Stimulated activated CD4-positive, alpha-beta T cell treated with anti-CD3 and anti-CD28 coated beads, Interleukin-12 subunit alpha, Interleukin-12 subunit beta, amount 100 ng/mL, for 48 hours (primary cell): Measurements from ENCODE around the gene ENDOU.

Source experiments
- DNase-seq, 3 donors: peaks; one replicate each; pipeline ENCODE4 v3.0.0-alpha.2; 2020; ENCODE audit warnings: low read depth in 2 of 3, low spot score in 1 of 3

ENDOU gene

DNA sequence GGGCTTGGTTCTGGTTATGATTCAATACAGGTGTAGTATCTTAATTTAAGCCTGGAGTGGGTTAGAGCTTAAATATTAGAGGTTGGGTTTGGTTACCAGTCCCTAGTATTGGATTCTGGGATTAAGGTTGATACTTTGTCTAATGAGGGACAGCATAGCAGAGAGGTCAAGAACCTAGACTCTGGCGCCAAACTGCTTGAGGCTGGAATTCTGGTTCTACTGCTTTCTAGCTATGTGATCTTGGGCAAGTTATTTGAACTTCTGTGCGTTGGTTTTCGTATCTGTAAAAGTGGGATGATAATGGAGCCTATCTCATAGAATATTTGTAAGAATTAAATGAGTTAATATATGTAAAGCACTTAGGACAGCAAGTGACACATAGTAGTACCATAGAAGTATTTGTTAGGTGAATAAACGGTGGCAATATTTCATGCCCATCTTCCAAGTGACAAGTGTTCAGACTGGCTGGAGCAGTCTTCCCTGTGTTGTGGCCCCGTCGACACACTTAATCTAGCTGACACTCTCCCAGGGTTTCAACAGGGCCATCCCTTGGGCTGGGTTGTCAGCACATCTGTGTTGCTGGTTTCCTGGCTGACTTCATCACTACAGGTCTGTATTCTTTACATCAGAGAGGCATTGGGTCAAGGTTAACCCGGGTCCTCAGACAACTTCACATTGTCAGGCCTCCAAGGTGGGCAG lies 3.0 kb downstream of the ENDOU start:
- DNase-seq = no peak

DNA sequence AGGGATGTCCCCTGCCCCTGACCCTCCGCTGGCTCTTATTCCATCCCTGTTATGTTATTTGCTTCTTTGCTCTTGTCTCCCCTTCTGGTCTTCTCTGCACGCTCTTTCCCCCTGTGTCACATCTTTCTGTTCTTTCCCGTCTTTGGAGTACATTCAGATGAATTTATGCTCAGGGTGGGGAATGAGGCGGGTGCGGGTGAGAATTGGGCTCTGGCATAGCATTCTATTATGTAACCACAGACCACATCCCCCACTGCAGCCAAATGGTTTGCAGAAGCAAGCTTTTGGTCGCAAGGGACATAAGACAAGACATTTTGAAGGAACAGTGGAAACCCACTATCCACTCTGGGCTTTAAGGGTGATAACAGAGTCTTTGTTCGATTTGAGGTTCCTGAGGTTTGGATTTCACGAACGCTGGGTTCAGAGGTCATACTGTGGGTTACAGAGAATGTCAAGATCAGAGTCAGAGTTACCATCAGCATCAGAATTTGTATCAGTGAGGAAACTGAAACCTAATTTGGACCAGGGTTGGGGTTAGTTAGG lies 3.8 kb downstream of the ENDOU start:
- DNase-seq = no peak

DNA sequence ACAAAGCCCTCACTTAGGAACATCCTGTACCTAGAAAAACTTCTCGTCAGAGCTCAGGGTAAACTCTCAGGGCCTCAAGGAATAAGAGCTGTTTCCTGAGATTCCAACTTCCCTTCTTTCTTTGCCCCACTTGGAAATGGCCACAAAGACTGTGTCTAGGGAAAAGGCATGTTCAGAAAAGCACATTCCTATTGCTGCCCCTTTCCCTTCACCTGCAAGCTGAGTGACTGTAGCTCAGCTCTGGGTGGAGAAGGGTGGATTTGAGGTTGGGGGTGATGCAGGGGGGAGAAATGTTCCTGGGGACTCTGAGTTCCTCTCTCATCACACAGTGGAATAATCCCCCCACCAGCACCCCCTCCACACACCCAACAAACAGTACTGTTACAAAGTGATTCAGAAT lies 6.8 kb downstream of the ENDOU start:
- no peak for DNase-seq

DNA sequence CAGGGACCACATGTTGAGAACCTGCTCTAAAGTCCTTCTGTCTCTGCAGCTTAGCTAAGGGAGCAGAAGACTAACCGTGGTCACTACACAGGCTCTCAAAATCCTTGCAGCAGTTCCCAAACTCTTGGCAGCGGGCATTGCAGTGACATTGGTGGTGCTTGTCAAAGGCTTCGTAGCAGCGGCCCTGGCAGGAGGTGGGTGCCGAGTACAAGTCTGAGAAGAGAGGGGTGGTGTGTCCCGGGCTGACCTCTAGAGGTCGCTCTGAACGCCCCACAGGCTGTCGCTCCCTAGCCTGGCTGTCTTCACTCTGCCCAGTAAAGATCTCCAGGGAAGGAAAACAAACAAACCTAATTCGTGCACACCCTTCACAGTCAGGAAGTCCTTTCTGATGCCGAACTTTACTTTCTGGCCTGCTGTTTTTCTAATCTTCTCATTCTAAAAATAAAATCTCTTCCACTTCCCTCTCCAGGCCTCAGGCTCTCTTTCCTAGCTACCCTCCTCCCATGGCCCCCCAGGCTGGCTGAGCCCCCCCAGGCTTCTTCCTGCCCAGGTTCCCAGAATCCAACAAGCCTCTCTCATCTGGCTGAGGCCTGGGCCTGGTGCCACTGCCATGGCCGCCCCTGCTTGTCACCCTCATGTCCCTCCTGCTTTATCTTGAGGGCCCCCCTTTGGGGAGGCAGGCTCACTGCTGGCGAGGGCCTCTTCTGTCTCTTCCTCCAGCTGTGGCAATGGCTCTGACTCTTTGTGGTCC lies 7.7 kb downstream of the ENDOU start:
- peak; percentile 19 to 46 (median 45) for DNase-seq

DNA sequence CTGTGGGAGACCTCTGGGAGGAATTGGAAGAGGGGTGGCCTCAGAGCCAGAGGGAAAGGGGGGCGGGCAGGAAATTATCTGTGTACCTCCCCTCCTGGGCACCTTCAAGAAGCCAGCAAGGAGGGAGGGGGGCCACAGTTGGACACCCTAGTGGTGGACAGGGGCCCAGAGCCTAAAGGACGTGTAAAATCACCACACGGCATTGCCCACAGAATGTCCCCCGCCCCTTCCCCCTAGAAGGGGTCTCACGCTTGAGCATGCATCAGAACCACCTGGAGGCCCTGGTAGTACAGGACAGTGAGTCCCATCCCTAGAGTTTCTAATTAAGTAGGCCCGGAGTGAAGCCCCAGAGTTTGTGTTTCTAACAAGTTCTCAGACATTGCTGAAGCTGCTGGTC lies 8.2 kb downstream of the ENDOU start:
- DNase-seq = no peak

DNA sequence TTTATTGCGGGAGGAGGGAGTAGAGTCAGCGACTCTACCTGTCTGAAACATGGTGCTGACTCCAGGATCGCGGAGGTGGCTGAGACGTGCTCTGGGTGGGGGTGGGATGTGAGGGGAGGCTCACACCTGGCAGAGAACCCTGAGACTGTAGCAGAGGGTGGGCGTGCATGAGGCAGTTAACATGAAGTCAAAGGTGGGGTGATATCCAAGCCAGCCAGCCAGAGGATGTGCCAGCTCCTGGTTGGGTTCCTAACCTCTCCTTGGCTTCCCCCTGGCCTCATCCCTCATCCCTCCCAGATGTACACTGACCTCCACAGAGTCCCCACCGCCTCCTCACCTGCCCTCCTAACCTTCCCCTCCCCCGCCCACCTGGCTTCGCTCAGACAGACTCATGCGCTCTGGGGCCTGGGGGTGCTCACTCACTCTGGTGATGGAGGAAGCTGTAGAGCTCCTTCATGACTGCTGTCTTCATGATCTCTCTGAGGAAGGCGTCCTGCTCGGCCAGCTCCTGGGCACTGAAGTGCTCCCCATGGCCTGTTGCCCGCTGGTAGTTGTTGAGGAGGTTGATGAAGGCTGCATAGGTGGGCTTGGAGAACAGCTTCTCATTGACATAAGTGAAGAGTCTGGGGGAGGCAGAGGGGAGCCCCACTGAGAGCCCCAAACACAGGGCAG lies 9.3 kb downstream of the ENDOU start:
- no peak for DNase-seq

DNA sequence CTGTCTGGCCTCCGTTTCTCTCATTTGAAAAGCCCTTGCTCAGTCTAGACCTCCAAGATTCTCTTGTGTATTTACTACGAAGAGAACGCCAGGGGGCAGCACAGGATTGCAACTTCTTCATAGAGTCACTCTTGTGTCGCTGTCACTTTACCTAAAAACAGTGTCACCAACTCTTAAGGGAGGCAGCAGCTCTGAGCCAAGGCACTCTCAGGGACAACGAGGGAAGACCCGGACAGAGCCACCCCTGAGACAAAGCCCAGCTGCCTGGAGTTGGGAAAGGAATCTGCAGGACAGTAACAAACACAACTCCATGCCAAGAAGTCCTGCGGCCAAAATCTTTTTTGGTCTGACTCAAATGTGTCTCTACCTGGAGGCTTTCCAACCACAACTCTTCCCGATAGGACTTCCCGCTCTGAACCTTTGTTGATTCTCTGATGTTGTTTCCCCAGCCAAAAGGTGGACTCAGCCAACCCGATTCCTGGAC lies 9.9 kb downstream of the ENDOU start:
- peak; percentile 62 to 72 (median 69) for DNase-seq

DNA sequence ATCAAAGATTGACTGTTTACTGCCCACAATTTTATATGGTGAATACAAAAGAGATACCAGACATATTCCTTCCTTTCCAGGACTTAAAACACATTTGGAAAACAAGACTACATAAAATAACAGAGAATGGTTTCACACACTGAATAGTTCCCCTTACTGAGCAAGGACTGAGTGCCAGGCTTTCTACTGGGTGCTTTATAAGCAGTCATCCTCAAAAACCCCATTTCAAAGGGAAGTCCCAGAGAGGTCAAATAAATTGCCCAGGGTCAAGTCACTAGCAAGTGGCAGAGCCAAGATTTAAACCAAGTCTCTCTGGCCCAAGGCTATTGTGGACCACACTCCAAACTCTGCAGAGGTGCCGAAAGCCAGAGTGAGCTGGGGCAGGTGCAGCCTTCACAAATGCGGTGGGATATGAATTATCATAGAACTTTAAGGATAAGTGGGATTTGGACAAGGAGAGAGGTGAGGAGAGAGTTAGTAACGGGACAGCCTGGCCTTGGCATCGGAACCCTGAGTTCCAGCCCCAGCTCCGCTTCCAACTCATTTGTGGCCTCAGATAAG lies 10.4 kb downstream of the ENDOU start:
- DNase-seq = no peak

DNA sequence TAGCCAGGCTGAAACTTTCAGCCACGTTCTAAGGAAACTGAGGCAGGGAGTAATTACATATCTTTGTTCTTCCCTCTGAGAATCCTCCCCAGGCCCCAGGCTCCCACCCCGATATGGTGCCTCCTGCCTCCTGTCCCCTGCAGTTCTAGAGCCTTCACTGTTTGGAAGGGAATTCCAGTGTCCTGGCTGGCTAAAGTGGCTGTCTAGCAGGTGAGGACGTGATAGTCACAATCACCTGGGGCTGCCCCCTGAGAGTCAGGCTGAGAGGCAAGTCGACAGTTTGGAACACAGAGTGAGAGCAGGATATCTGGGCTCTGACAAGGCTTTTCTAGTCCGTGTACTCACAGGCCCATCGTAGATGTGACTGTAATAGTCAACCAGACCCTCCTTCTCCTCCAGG lies 13.1 kb downstream of the ENDOU start:
- DNase-seq = no peak

DNA sequence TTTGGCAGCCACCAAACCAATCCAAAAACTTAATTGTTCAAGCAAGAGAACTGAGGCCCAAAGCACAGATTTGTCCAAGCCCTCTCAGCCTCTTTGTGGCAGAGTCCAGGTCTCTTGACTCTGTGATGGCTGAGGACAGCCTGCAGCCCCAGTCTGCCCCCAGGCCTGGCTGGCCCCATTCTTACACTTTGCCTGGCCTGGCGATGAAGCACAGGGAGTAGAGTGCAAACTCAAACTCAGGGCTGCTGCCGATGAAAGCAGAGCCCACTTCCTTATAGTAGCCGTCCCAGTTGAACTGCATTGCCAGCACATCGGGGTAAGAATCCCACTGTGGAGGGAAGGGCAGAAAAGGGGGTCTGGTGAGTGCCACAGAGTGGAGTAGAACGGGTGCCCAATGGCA lies 13.8 kb downstream of the ENDOU start:
- DNase-seq = no peak

DNA sequence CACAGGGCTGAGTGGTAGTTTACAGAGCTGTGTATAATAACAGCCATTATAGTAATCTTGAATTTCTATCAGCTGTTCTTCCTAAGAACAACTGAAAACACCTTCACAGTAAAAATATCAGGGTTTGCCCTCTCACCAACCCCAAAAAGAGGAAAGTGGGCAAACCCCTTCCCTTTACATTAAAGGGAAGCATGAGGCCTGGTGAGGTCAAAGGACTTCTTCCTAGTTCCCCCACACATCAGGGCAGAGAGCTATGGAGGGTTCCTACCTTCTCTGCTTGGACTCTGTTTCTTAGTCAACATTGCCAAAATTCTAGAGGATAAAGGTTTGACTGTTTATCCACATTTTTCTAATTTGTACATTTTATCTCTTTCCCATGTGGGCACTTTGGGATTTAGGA lies 15.0 kb downstream of the ENDOU start:
- DNase-seq = no peak

DNA sequence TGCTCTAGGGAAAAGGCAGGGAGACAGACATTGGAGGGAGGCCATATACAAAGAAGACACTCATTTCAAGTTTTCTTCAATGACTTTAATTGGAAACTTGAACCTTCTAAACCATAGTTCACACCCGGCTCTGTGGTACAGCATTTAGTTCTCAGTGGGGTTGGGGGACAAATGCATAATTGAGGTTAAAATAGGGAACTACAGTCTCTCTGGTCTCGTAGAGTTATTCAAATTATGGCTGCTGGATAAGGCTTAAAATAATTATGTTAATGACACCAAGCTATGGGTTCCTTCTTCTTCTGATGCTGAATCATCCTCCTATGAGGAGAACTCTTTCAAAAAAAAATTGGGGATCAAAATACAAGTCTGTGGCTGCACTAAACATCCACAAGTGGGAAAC lies 15.6 kb downstream of the ENDOU start:
- no peak for DNase-seq

DNA sequence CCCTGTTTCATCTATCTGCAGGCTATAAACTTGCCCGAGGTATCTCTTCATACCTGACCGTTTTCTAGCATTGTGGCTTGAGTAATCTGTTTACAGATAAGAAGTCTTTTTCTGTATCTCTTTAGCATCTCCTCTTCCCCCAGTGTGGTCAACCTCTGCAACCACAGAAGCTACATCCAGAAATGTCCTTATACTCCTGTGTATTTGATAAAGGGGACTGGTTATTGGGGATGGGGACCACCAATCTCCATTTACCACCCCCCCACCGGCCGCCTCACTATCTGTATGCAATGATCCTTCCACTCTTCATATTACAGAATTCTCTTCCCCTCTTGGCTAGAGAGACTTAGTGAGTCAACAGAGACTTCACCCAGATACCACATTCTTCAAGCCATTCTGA lies 16.1 kb downstream of the ENDOU start:
- DNase-seq = no peak

DNA sequence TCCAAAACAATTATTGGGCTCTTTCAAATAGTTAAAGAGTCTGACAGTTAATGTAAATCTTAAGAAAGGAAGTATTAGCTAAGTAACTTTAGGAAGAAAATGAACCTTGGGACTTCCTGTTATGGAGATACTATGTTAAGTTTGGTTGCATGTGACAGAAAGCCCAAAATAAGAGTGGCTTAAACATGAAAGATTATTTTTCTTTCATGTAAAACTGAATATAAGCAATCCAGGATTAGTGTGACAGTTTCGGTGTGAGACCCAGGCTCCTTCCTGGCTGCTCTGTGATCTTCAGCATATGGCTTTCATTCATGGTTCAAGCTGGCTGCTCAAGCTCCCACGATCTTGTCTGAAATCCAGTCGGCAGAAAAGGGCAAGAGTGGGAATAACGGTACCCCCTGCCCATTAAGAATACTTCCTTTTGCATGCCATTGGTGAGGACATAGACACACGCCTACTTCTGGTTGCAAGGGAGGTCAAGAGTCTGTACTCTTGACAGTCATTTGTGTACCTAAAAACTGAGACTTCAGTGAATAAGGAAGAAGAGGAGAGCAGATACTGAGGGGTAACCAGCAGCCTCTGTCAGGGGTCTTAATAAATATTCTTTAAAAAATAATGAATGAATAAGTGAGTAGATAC lies 17.3 kb downstream of the ENDOU start:
- no peak for DNase-seq

DNA sequence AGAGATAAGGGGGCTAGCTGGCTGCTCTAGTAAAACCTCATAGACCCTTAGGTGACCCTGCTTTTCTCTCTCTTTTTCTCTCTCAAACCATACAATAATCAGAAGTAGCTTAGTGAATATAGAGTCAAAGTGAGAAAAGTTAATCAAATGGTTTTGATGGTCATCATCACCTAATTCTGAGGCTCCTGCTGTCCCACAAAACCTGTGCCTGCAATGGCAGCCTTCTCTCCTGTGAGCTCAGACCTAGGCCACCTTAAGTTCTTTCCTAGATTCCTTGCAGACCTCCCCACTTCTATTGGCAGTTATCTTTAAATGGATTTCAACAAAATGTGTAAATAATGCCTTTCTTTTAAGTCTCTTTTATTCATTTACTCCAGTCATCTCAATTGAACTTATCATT lies 17.9 kb downstream of the ENDOU start:
- DNase-seq = no peak

DNA sequence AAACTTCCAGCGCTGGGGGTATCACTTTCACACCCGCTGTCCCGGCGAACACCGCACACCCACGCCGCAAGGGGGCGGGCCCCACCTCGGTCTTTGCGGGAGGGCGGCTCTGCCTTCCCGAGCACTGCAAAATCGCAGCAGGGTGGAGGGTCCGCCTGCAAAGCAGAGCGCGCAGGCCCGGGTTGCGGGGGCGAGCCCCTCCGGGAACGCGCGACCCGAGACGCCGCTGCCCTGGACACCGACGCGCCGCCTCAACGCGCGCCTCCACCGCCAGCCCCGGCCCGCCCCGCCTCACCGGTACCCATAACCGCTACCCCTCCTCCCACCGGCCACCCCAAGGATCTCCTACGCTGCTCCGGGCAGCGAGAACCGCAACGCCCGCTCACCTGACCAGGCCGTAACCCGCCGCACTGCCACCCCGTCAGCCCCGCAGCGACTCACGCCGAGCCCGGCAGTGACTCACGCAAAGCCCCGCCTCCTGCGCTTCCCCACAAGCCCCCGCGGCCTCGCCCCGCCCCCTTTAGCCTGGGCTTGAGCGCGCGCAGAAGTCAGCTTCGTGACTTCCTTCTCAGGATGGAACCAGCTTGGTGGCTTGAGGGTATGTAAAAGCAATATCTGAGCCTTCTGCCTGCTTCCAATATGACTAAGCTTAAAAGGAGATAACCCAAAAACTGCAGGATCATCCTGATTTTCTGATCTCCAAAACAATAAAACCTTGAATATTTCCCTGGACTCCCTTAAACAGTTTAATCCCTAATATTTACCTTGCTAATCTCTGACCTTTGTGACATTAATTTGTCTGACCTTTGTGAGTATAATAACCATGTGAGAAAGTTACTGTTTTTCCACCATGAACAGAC lies 19.5 kb downstream of the ENDOU start, which contains the start of gene RPAP3:
RPAP3 (minus strand) TSS at position 465 of the 860 bp plus-strand sequence. CDS start 3,190 bp downstream, outside the sequence.
- peak; percentile 97 to 99 (median 97) for DNase-seq

DNA sequence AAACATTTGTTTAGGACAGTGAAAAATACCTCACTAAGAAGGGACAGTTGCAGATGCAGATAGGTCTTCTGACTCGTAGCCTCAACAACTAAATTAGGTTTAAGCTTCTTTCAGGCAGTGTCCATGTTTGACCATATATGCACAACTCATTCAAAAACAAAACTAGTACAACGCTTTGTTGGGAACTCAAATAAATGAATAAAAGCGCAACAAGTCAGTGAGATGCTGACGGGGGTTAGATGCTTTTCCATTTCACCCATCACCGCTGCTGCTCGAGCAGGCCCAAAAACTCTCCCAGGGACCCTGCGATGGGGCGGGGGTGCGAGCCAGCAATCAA lies 20.1 kb downstream of the ENDOU start:
- DNase-seq = no peak

DNA sequence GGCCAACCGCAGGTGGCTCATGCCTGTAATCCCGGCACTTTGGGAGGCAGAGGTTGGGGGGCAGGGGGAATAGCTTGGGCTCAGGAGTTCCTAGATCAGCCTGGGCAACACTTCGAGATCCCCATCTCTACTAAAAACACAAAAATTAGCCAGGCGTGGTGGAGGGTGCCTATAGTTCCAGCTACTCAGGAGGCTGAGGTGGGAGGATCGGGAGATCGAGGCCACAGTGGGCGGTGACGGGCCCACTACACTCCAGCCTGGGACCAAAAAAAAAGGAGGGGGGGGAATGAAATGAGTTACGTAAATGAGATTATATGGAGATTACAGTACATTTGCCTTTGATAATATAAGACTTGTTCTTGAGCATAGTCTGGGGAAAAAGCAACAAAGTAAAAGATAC lies 20.6 kb downstream of the ENDOU start:
- no peak for DNase-seq

DNA sequence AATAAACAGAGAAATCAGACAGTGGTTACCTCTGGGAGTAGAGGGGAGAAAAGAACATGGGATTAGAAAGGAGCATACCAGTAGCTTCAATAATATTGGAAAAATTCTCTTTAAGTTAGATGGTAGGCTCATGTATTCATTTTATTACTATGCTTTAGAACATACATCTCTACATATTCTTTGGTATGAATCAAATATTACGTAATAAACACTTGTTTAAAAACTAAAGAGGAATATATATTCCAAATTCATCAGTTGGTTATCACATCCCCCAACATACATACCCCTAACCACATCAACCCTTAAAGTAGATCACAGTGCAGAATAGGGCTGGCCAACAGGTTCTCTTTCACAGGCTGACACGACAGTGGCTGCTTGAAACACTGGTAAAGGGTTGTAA lies 25.0 kb downstream of the ENDOU start:
- DNase-seq = no peak

DNA sequence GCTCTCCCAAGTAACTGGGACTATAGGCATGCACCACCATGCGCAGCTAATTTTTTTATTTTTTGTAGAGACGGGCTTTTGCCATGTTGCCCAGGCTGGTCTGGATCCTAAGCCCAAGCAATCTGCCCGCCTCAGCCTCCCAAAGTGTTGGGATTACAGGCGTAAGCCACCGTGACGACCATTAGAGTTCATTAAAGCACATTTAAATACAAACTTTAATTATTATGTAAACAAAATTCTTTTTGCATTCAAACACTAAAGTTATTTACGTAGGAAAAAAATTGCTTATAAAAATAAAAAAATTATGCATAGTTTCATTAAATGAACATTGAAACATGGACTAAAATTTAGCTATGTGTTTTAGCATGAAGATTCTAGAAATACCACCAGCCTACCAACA lies 26.7 kb downstream of the ENDOU start:
- DNase-seq = no peak
